ENCODE data around the gene FAM193A.

GRCh38 chr4:2691313-2691712 is 154.9 kb downstream of the FAM193A start:
- no peak for TF ChIP-seq CTCF (IDR thresholded peaks at IDR 0.05; ENCODE audit: low read length)
- no peak for TF ChIP-seq EZH2 (IDR thresholded peaks at IDR 0.05; ENCODE audit: borderline replicate concordance, low read length)

All from OCI-LY1 (cell line).